ENCODE results near the gene DHDDS. TPM values are rescaled to one million over a fixed set of nuclear protein-coding genes. Genes with fewer than 3 reads are reported as not detected.

The DHDDS gene
- polyA plus RNA-seq, 3 donors: 22.8 to 128 (median 31.2) TPM

DNA sequence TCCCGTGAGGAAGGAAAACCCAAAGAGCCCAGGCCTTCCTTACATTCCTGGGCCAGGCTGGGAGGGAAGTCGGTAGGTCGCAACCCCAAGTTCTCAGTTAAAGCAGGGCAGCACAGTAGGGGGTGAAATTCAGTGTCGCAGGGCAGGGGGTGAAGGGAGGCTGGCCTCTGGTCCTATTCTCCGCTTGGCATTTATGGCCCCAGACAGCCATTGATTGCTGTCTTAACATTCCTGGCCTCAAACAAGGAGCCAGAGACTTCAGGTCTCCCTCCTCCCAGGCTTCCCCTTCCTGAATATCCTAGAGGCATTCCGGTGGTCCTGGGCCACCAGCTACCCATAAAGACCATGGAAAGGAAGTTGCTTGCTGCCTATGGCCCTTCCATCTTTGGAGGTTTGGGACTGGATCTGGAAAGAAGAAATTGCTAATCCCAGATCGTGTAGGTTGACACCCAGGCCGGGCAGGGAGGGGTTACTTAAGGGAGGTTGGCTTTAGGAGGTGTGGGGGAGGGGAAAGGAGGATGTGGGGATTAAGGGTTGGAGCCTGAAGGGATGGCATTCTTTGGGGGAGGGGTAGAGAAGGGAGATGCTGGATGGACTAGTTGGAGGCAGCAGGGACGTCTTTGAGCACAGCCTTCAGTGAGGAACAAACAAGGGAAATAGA is 19.8 kb upstream of the DHDDS start:
- WGBS, 3 donors: 12 to 23% (median 19%) methylated on average over 9 of the region's 9 CpGs
- no peak overlapping the region for H3K27ac ChIP-seq (ENCODE audit: low read depth, low read length)

DNA sequence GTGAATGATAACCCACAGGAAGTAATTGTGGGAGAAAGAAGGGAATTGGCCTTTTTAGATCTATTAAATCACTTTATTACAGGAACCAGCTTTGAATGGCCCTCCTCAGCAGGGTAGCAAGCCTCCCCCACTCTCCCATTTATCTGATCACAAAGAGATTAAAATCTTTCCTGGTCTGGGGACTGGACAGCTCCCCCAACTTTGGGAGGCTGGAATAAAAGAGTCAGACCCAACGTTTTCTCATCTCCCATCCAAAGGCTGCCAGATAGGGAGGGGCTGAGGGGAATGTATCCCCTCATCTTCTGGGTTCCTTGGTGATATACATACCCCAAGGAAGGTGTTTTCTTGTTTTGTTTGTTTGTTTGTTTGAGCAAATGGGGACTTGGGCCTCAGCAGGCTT is 19.1 kb upstream of the DHDDS start:
- 2 to 5% (median 4%) methylated on average over 1 of the region's 1 CpG for WGBS, 3 donors
- no peak overlapping the region for H3K27ac ChIP-seq (ENCODE audit: low read depth, low read length)

DNA sequence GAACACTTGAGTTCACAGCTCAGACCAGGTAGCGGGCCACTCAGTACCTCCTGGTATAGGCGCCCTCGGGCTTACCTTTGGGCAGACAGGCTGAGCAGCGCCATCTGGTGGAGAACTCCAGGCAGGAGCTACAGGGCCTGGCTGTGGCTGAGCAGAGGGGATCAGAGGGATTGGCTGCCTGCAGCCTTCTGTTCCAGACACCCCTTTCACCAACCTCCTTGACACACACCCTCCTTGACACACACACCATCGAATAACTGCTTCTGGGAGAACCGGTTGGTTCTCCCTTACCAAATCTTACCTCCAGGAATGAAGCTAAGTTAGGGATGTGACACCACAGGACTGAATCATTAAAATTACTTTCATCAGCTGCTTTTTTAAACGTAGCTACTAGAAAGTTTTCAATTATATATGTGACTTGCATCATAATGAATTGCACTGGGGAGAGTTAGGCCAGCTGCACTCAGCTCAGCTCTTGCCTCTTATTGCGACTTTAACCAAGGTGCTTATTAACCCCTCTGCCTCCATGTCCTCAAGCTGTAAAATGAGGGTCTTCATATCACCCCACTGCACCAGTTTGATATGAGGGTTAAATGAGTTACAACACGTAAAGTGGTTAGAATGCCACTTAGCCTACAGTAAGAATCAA is 14.9 kb upstream of the DHDDS start:
- no peak overlapping the region for H3K27ac ChIP-seq (ENCODE audit: low read depth, low read length)
- WGBS, 3 donors: 19 to 28% (median 20%) methylated on average over 9 of the region's 9 CpGs

DNA sequence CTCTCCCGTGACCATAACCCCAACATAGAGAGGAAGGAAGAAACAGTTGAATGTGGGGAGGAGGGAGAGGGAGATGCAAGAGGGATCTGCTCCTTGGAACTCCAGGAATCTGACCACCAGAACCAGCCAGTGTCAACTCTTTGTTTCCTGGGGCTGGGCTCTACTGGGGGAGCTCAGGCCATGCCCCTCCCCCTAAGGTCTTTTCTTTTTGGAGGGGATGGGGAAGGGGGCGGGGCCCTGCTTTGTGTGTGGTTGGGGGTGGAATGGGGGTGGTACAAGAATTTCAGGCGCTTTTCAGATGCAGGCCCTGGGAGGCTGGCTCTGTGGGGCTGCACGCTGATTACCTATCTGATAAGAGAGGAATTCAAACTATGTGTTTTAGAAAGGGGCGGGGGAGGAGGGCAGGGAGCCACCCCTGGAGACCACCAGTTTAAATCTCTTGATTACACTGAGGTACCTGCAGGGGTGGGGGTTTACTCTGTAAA is 13.2 kb upstream of the DHDDS start:
- 28 to 50% (median 45%) methylated on average over 5 of the region's 5 CpGs for WGBS, 3 donors
- H3K27ac ChIP-seq (ENCODE audit: low read depth, low read length): no peak overlapping the region

DNA sequence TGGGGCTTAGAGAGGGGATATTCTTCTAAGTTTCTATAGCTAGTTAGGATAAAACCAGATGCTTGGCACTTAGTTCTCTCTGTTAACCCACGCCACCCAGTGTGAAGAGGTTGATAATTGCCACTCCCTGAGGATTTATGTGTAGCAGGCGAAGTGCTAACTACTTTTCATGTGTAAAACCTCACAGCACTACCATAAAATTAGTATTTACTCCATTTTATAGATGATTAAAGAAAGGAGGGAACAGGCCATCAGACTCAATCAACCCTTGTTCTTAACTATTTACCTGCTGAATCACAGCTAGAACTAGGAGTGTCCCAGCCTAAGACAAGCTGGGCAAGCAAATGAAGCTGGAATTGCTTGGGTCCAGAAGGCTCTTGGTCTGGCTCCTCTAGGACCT is 12.6 kb upstream of the DHDDS start:
- no peak overlapping the region for H3K27ac ChIP-seq (ENCODE audit: low read depth, low read length)
- 74 to 79% (median 78%) methylated on average over 2 of the region's 2 CpGs for WGBS, 3 donors

DNA sequence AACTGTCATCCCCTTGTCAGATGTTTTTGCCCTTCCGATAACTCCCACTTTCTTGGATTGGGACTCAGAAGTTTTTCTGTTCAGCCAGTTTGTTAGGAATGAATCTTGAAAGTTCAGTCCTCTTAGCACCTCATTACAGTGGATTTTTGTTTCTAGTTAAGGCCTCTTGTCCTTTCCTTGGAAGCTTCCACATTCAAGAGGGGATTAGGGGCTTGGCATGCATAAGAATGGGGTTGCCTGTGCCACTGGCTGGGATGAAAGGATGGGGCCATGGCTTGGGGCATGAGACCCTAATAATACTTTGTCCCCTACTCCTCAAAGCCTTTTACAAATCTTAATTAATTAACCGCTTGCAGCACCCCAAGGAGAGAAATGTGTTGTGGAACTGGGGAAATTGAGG is 2.4 kb upstream of the DHDDS start:
- 87 to 98% (median 89%) methylated on average over 2 of the region's 2 CpGs for WGBS, 3 donors
- H3K27ac ChIP-seq (ENCODE audit: low read depth, low read length): no peak overlapping the region

DNA sequence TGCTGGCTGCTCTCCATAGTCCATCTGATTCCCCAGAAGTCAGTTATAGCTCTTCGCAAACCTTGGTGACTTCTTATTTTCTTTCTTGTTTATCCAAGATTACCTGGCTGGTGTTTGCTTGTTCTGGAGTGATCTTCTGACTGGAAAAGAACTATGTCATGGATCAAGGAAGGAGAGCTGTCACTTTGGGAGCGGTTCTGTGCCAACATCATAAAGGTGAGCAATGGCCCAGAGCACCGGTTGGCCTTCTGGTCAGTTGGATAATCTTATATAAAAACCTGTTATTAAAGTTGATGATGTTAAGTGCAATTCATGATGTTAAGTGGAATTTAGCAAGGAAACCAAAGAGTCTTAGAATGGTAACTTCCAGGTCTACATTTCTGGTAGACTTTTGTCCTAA is 672 bp downstream of the DHDDS start:
- 30 to 48% (median 45%) methylated on average over 3 of the region's 3 CpGs for WGBS, 3 donors
- no peak overlapping the region for H3K27ac ChIP-seq (ENCODE audit: low read depth, low read length)

DNA sequence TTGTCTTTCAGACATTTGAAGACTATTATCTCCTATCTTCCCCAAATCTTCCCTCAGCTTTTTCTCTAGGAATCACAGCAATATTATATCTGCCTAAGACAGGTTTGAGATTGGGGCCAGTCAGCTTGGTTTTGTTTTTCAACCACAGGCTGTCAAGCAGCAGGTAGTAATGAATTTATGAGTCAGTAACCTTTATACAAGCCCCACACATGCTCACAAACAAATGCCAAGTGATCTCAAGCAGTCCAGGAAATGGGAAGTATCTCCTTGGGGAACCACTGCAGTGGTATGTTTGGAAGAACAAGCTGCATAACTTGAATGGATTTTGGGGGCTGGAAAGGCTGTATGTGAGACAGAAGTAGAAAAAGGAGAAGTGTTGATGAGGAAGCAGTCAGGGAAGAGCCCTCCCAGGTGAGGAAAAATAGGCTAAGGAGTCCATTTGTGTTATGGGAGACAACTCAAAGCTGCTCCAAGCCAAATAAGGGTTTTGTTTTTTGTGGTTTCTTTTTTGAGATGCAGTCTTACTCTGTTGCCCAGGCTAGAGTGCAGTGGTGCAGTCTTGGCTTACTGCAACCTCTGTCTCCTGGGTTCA is 2.1 kb downstream of the DHDDS start:
- no peak overlapping the region for H3K27ac ChIP-seq (ENCODE audit: low read depth, low read length)

DNA sequence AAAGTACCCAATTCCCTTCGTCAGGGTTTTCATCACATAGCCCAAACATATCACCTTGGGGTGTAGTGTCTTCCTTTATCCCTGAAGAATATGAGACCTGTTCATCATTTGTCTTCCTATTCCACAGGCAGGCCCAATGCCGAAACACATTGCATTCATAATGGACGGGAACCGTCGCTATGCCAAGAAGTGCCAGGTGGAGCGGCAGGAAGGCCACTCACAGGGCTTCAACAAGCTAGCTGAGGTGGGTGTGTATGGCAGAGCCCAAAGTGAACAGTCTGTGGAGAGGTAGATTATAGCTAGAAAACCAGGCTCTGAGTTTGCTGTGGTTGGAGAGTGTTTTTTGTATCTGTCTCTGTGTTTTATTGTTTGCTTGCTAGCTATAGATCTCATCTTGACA is 5.9 kb downstream of the DHDDS start:
- H3K27ac ChIP-seq (ENCODE audit: low read depth, low read length): no peak overlapping the region
- WGBS, 3 donors: 94 to 97% (median 96%) methylated on average over 6 of the region's 6 CpGs

DNA sequence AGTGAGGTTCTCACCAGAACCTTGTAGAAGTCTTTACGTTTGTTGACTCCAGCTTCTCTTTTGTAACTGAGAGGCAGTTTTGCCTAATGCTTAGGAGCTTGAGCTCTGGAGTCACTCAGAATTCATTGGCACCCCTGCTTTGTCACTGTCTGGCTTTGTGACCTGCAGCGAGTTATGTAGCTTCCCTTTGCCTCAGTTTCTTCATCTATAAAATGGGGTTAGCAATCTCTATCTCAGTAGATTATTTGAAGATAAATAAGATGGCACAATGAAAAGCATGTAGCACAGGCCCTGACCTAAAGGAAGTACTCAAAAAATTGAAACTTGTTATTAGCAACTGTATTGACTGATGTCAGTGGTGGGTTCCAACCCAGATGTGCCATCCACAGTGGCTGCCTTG is 8.1 kb downstream of the DHDDS start:
- 92 to 100% (median 96%) methylated on average over 2 of the region's 2 CpGs for WGBS, 3 donors
- no peak overlapping the region for H3K27ac ChIP-seq (ENCODE audit: low read depth, low read length)

DNA sequence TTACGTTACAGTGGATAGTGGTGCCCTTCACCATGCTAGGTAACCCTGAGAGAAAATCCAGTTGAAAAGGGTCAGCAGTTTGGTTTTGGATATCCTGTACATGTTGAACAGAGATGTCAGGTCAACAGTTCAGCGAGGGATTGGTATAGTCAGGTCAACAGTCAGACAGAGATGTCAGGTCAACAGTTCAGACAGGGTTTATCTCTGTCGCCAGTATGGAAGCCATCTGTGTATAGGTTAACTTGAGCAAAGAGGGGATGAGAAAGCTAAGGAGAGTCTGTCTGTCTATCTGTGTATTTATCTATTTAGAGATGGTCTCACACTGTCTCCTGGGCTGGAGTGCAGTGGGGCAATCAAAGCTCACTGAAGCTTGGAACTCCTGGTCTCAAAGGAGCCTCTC is 17.7 kb downstream of the DHDDS start:
- 89 to 98% (median 94%) methylated on average over 3 of the region's 3 CpGs for WGBS, 3 donors
- no peak overlapping the region for H3K27ac ChIP-seq (ENCODE audit: low read depth, low read length)

DNA sequence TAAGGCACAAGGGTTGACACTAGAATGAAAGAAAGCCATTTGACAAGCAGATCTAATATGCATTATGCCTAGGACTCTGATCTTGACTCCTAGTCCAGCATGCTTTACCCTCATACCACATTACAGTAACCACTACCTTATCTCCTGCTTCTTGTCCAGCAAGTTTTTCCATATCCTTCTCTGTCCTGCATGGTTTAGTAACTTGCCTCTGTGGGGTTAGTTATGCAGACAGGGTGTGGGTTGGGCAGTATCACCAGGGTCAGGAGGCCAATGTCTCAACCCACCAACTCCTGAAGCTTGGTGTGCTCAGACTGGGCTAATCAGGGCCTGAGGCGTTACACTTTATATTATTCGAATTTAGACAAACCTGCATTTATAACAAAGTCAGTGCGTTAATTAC is 18.8 kb downstream of the DHDDS start:
- 83 to 96% (median 95%) methylated on average over 3 of the region's 3 CpGs for WGBS, 3 donors
- H3K27ac ChIP-seq (ENCODE audit: low read depth, low read length): no peak overlapping the region

DNA sequence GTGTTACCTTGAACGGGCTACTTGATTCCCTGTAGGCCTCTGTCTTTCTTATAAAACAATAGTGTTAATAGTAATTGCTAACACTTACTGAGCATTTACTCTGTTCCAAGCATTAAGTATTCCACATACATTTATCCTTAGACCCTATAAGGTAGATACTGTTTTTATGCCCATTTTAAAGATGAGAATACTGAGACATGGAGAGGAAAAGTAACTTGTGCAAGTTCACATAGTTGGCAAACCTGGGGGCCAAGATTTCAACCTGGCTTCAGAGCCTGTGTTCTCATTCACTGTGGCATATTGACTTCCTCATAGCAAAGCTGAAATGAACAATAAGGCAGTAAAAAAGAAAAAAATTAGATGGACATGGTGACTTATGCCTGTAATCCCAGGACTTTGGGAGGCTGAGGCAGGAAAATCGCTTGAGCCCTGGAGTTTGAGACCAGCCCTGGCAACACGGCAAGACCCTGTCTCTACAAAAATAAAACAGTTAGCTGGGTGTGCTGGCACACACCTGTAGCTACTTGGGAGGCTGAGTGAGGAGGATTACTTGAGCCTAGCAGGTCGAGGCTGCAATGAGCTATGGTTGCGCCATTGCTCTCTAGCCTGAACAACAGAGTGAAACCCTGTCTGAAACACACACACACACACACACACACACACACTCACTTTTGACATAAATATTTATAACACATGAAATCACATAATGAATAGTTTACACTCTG is 20.5 kb downstream of the DHDDS start:
- whole genome bisulfite sequencing, 3 donors: 96 to 97% (median 97%) methylated on average over 5 of the region's 5 CpGs
- no peak overlapping the region for H3K27ac ChIP-seq (ENCODE audit: low read depth, low read length)

DNA sequence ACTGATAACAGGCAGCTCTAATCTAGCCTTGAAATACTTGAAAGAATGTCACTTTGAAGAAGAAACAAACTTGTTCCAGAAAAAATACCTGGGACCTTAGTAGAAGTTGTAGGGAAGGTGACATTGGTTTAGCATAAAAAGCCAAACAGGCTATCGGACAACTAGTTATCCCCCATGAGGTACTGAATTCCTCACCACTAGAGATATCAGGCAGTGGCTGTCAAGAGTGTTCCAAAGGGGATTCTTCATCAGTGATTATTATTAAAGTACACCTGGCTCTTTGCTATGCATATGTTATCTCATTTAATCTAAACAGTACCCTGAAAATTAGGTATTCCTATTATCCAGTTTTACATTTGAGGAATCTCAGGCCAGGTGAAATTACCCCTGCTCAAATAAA is 27.0 kb downstream of the DHDDS start:
- 90 to 95% (median 95%) methylated on average over 1 of the region's 1 CpG for WGBS, 3 donors
- no peak overlapping the region for H3K27ac ChIP-seq (ENCODE audit: low read depth, low read length)

DNA sequence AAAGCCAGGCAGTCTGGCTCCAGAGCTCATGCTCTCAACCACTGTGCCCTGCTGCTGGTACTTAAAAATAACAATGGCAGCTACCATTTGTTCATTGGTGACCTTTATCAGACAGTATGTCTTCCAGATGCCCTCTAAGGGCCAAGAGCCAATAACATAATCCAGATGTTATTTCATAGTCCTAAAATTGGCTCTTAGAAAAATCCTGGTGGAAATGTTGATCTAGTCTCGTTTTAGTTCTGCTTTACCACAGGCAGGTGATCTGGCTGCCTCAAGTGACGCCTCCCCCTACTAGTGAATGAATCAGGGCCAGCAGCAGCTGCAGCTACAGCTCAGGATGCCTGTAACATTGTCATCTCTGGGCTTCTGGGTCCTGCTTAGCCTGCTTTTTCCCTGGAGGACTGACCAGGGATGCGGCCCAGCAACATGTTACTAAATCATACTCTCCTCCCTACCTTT is 27.5 kb downstream of the DHDDS start:
- 78 to 85% (median 82%) methylated on average over 3 of the region's 3 CpGs for WGBS, 3 donors

DNA sequence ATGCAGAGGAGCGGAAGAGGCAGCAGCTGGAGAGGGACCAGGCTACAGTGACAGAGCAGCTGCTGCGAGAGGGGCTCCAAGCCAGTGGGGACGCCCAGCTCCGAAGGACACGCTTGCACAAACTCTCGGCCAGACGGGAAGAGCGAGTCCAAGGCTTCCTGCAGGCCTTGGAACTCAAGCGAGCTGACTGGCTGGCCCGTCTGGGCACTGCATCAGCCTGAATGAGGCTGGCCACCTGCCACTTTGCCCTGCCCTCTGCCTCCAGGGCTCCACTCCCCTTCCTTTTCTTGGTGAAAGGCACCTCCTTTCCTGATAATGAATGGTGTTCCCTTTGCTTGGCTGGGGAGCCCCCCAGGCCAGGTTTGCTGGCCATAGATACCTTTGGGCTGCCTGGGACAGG is 36.8 kb downstream of the DHDDS start:
- WGBS, 3 donors: 70 to 81% (median 81%) methylated on average over 10 of the region's 10 CpGs
- no peak overlapping the region for H3K27ac ChIP-seq (ENCODE audit: low read depth, low read length)

More for the DNA sequence above, 27.5 kb downstream of the DHDDS start:
- no peak overlapping the region for H3K27ac ChIP-seq (ENCODE audit: low read depth, low read length)

DNA sequence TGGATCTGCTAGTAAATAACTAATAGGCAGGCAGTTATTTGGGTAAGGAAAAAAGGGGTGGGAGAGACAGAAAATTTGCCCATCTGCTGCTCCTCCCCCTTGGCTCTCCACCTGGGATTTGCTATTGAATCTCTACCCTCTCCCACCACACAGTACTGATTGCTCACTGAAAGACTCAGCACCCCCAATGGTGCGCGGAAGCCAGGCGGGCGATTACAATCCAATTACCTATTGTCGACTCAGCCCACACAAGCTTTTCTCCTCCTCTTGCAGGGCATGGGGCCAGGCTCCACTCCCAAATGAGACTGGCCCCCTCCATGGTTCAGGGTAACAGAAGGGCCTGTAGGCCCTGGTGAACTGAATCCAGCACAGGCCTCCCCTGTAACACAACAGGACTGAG is 37.4 kb downstream of the DHDDS start:
- WGBS, 3 donors: 84 to 95% (median 91%) methylated on average over 5 of the region's 5 CpGs
- H3K27ac ChIP-seq (ENCODE audit: low read depth, low read length): no peak overlapping the region

DNA sequence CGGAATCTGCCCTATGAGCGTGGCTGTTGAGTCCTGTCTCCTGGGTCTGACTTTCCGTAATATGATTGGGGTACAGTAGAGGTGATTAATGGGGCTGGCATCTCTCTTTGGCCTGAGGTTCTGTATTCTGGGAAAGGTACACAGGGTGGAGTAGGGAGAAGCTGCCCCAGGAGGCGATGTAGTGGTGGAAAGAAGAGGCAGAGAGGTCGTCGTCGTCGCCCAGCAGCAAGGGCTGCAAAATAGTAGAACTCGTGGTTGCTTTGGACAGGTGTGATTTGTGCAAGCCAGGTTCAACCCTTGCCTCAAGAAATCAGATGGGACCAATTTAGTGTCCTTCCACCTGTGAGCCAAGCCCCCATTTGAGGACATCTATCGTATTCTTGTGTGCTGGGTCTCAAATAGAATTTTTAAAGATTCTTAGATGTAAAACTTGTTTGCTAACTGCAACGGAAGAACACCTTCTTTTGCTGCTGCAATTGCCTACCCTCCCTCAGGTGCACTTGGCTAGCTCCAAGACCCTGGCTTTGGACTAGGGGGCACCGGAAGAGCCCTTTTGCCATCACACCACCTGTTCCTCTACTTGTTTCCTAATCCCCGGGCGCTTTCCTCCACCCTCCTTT is 38.9 kb downstream of the DHDDS start:
- no peak overlapping the region for H3K27ac ChIP-seq (ENCODE audit: low read depth, low read length)
- WGBS, 3 donors: 31 to 45% (median 32%) methylated on average over 14 of the region's 14 CpGs

Measured in adipose tissue (tissue), 3 donors.